GM23338 (cell line): ENCODE results near the gene USP50. TPM values are rescaled to one million over a fixed set of nuclear protein-coding genes. Genes with fewer than 3 reads are reported as not detected.

Experiments used
- ATAC-seq: fragments of 200-7000 bp; cut with Tn5 transposase; 3 replicates; pipeline ENCODE4 v1.9.1; 2020
- DNase-seq: peaks from one replicate; pipeline ENCODE4 v3.0.0-alpha.2; 2015; ENCODE audit warnings: low spot score
- H2AFZ ChIP-seq: fragments of 200-600 bp; sonication (generic); 2 replicates; pipeline ENCODE4 v1.8.0; 2016; ENCODE audit warnings: antibody characterized with exemption, mild to moderate bottlenecking, moderate library complexity
- H3F3A ChIP-seq: fragments of 200-600 bp; sonication (generic); replicated peaks from 2 replicates; pipeline ENCODE4 v1.8.0; 2017; ENCODE audit warnings: antibody characterized with exemption, mixed run types, low read depth
- H3K27ac ChIP-seq: fragments of 200-600 bp; sonication (generic); 2 replicates; pipeline ENCODE4 v1.6.1; 2016; ENCODE audit warnings: low read depth
- H3K27me3 ChIP-seq: fragments of 200-600 bp; sonication (generic); 2 replicates; pipeline ENCODE4 v1.8.0; 2016; ENCODE audit warnings: mild to moderate bottlenecking, mixed run types, moderate library complexity; ENCODE audit not compliant: insufficient read depth
- H3K36me3 ChIP-seq: fragments of 200-600 bp; sonication (generic); 2 replicates; pipeline ENCODE4 v1.8.0; 2016; ENCODE audit warnings: mild to moderate bottlenecking; ENCODE audit not compliant: insufficient read depth
- H3K4me1 ChIP-seq: fragments of 200-600 bp; sonication (generic); 2 replicates; pipeline ENCODE4 v1.8.0; 2016; ENCODE audit warnings: mild to moderate bottlenecking, moderate library complexity; ENCODE audit not compliant: insufficient read depth
- H3K4me2 ChIP-seq: fragments of 200-600 bp; sonication (generic); 2 replicates; pipeline ENCODE4 v1.7.1; 2017; ENCODE audit warnings: mixed run types
- H3K4me3 ChIP-seq: fragments of 200-600 bp; sonication (generic); 2 replicates; pipeline ENCODE4 v1.6.1; 2016; ENCODE audit warnings: mixed run types
- H3K79me2 ChIP-seq: fragments of 200-600 bp; sonication (generic); replicated peaks from 2 replicates; pipeline ENCODE4 v1.8.0; 2017; ENCODE audit warnings: mild to moderate bottlenecking; ENCODE audit not compliant: insufficient read depth
- H3K9me2 ChIP-seq: fragments of 200-600 bp; sonication (generic); 2 replicates; pipeline ENCODE4 v1.8.0; 2017; ENCODE audit not compliant: insufficient read depth
- H4K20me1 ChIP-seq: fragments of 200-600 bp; sonication (generic); replicated peaks from 2 replicates; pipeline ENCODE4 v1.8.0; 2017; ENCODE audit warnings: mild to moderate bottlenecking; ENCODE audit not compliant: insufficient read depth
- H3K27ac Mint-ChIP-seq: 2 replicates; pipeline ENCODE4 v1.8.0; 2020; ENCODE audit warnings: inconsistent platforms, mild to moderate bottlenecking, moderate library complexity, mixed read lengths
- H3K27me3 Mint-ChIP-seq: 3 replicates; pipeline ENCODE4 v1.8.0; 2022; ENCODE audit warnings: low read depth, mild to moderate bottlenecking, moderate library complexity, mixed read lengths, inconsistent platforms; ENCODE audit not compliant: insufficient read depth, poor library complexity
- H3K36me3 Mint-ChIP-seq: 3 replicates; pipeline ENCODE4 v1.8.0; 2021; ENCODE audit warnings: low read depth, mild to moderate bottlenecking, inconsistent platforms, moderate library complexity, mixed read lengths
- H3K4me1 Mint-ChIP-seq: 3 replicates; pipeline ENCODE4 v1.8.0; 2020; ENCODE audit warnings: mild to moderate bottlenecking, inconsistent platforms, mixed read lengths
- H3K4me3 Mint-ChIP-seq: 3 replicates; pipeline ENCODE4 v1.8.0; 2021; ENCODE audit warnings: moderate library complexity, mild to moderate bottlenecking, inconsistent platforms, mixed read lengths
- H3K9me3 Mint-ChIP-seq: 3 replicates; pipeline ENCODE4 v1.8.0; 2020; ENCODE audit warnings: moderate library complexity, mild to moderate bottlenecking, inconsistent platforms, mixed read lengths
- CREB1 ChIP-seq: fragments of 250-450 bp; sonication (Bioruptor Pico); IDR thresholded peaks from 2 replicates; pipeline ENCODE4 v1.5.0; 2020; ENCODE audit warnings: low read depth, mild to moderate bottlenecking, moderate library complexity
- EZH2 ChIP-seq: fragments of 200-600 bp; sonication (generic); IDR thresholded peaks from one replicate; pipeline ENCODE4 v1.8.0; 2017; ENCODE audit warnings: antibody characterized with exemption, mild to moderate bottlenecking, low read depth; ENCODE audit not compliant: unreplicated experiment
- EZH2phosphoT487 ChIP-seq: fragments of 200-600 bp; sonication (generic); IDR thresholded peaks from one replicate; pipeline ENCODE4 v1.8.1; 2018; ENCODE audit warnings: antibody characterized with exemption; ENCODE audit not compliant: unreplicated experiment
- JUNB ChIP-seq: IDR thresholded peaks from one replicate; pipeline ENCODE4 v1.6.1; 2016; ENCODE audit warnings: antibody characterized with exemption; ENCODE audit not compliant: unreplicated experiment
- NANOG ChIP-seq: IDR thresholded peaks from 2 replicates; pipeline ENCODE4 v1.6.1; 2016; ENCODE audit warnings: antibody characterized with exemption, borderline replicate concordance
- POLR2AphosphoS5 ChIP-seq: IDR thresholded peaks from 2 replicates; pipeline ENCODE4 v1.6.1; 2016; ENCODE audit warnings: antibody characterized with exemption, low read depth
- STAT1 ChIP-seq: IDR thresholded peaks from one replicate; pipeline ENCODE4 v1.6.1; 2016; ENCODE audit warnings: antibody characterized with exemption; ENCODE audit not compliant: unreplicated experiment
- ZNF114 ChIP-seq: fragments of 250-450 bp; sonication (Bioruptor Pico); IDR thresholded peaks from 2 replicates; pipeline ENCODE4 v1.5.0; 2020; ENCODE audit warnings: mild to moderate bottlenecking, moderate library complexity
- ZNF331 ChIP-seq: fragments of 250-450 bp; sonication (Bioruptor Pico); IDR thresholded peaks from 2 replicates; pipeline ENCODE4 v1.5.0; 2020; ENCODE audit warnings: low read depth, mild to moderate bottlenecking, moderate library complexity
- polyA plus RNA-seq: library from polyadenylated mRNA; unstranded; fragments of >200 nt; fragmentation: Nextera tagmentation; extraction: Ambion mirVana; gene quantifications from 2 replicates; pipeline ENCODE4 v1.2.1, GENCODE V29; 2016
- total RNA-seq: library from RNA; depleted of rRNA; stranded (reverse); fragments of >200 nt; shearing (Covaris generic); gene quantifications from 2 replicates; pipeline ENCODE4 v1.2.3, GENCODE V29; 2014
- TF ChIP-seq, protein P1 (sequence below): IDR thresholded peaks from one replicate; pipeline ENCODE4 v1.6.1; 2018; ENCODE audit warnings: antibody characterized with exemption; ENCODE audit not compliant: unreplicated experiment
- TF ChIP-seq, protein P2 (sequence below): IDR thresholded peaks from 2 replicates; pipeline ENCODE4 v1.6.1; 2016; ENCODE audit warnings: antibody characterized with exemption
- TF ChIP-seq, protein P3 (sequence below): fragments of 250-450 bp; sonication (Bioruptor Pico); IDR thresholded peaks from 2 replicates; pipeline ENCODE4 v1.5.0; 2020; ENCODE audit warnings: mild to moderate bottlenecking, moderate library complexity
- TF ChIP-seq, protein P4 (sequence below), 2 experiments: fragments of 200-600 bp in 1 of 2; sonication (generic) in 1 of 2; conservative IDR thresholded peaks; 2 replicates each; pipeline versions ENCODE4 v1.5.1 to v1.6.1; 2016 to 2017; ENCODE audit warnings: antibody characterized with exemption in 2 of 2, low read depth in 2 of 2, mild to moderate bottlenecking in 2 of 2, moderate library complexity in 1 of 2

USP50 gene
- total and polyA plus RNA-seq, 2 experiments from 2014 or later, result 6.3 TPM; not detected in 1

DNA sequence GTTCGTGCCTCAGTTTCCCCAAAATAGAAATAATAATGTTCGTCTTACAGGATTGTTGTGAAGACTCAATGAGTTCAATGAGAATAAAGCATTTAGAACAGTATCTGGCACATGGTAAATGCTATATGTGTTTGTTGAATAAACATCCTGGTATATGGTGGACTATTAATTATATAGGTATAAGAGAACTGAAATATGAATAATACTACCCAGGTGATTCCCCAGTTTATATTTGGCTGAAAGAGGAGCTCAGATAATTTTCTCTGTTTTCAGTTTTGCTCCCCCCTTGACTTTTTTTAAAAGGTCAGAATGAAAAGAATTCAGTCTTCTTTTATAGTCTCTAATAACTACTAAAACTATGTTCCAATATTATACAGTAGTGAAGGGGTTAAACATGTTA lies 75.4 kb downstream of the USP50 start:
- peaks cover 12% of the 10 kb centered on the region for H3K4me1 Mint-ChIP-seq
- ATAC-seq (no peak), DNase-seq (no peak)
- H3K27ac Mint-ChIP-seq, result no peak overlapping the region
- Histone ChIP-seq H3F3A (no peaks in the 10 kb centered on the region), H3K4me1 (peaks cover 12% of the 10 kb centered on the region), H3K27ac (no peak overlapping the region), H3K36me3 (peaks cover 3% of the 10 kb centered on the region; the same call in 1 of the 2 replicates), H3K4me2 (no peak overlapping the region), H3K9me2 (no peaks in the 10 kb centered on the region), H4K20me1 (no peaks in the 10 kb centered on the region), H2AFZ (no peak overlapping the region), H3K79me2 (no peaks in the 10 kb centered on the region; the same call in 1 of the 2 replicates), H3K4me3 (no peak overlapping the region), H3K27me3 (no peaks in the 10 kb centered on the region)
- peaks cover 16% of the 10 kb centered on the region; the same call in 2 of the 3 replicates for H3K36me3 Mint-ChIP-seq
- H3K9me3 Mint-ChIP-seq, result no peaks in the 10 kb centered on the region
- H3K4me3 Mint-ChIP-seq, result no peak overlapping the region
- TF ChIP-seq EZH2phosphoT487, result no peak
- TF ChIP-seq STAT1, result no peak
- TF ChIP-seq, protein P1, sequence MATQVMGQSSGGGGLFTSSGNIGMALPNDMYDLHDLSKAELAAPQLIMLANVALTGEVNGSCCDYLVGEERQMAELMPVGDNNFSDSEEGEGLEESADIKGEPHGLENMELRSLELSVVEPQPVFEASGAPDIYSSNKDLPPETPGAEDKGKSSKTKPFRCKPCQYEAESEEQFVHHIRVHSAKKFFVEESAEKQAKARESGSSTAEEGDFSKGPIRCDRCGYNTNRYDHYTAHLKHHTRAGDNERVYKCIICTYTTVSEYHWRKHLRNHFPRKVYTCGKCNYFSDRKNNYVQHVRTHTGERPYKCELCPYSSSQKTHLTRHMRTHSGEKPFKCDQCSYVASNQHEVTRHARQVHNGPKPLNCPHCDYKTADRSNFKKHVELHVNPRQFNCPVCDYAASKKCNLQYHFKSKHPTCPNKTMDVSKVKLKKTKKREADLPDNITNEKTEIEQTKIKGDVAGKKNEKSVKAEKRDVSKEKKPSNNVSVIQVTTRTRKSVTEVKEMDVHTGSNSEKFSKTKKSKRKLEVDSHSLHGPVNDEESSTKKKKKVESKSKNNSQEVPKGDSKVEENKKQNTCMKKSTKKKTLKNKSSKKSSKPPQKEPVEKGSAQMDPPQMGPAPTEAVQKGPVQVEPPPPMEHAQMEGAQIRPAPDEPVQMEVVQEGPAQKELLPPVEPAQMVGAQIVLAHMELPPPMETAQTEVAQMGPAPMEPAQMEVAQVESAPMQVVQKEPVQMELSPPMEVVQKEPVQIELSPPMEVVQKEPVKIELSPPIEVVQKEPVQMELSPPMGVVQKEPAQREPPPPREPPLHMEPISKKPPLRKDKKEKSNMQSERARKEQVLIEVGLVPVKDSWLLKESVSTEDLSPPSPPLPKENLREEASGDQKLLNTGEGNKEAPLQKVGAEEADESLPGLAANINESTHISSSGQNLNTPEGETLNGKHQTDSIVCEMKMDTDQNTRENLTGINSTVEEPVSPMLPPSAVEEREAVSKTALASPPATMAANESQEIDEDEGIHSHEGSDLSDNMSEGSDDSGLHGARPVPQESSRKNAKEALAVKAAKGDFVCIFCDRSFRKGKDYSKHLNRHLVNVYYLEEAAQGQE, result no peak
- TF ChIP-seq, protein P2, sequence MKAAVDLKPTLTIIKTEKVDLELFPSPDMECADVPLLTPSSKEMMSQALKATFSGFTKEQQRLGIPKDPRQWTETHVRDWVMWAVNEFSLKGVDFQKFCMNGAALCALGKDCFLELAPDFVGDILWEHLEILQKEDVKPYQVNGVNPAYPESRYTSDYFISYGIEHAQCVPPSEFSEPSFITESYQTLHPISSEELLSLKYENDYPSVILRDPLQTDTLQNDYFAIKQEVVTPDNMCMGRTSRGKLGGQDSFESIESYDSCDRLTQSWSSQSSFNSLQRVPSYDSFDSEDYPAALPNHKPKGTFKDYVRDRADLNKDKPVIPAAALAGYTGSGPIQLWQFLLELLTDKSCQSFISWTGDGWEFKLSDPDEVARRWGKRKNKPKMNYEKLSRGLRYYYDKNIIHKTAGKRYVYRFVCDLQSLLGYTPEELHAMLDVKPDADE, result no peak
- TF ChIP-seq JUNB, result no peak
- TF ChIP-seq CREB1 (CRISPR knock-in tag), result no peak
- TF ChIP-seq NANOG, result no peak
- TF ChIP-seq, protein P3, sequence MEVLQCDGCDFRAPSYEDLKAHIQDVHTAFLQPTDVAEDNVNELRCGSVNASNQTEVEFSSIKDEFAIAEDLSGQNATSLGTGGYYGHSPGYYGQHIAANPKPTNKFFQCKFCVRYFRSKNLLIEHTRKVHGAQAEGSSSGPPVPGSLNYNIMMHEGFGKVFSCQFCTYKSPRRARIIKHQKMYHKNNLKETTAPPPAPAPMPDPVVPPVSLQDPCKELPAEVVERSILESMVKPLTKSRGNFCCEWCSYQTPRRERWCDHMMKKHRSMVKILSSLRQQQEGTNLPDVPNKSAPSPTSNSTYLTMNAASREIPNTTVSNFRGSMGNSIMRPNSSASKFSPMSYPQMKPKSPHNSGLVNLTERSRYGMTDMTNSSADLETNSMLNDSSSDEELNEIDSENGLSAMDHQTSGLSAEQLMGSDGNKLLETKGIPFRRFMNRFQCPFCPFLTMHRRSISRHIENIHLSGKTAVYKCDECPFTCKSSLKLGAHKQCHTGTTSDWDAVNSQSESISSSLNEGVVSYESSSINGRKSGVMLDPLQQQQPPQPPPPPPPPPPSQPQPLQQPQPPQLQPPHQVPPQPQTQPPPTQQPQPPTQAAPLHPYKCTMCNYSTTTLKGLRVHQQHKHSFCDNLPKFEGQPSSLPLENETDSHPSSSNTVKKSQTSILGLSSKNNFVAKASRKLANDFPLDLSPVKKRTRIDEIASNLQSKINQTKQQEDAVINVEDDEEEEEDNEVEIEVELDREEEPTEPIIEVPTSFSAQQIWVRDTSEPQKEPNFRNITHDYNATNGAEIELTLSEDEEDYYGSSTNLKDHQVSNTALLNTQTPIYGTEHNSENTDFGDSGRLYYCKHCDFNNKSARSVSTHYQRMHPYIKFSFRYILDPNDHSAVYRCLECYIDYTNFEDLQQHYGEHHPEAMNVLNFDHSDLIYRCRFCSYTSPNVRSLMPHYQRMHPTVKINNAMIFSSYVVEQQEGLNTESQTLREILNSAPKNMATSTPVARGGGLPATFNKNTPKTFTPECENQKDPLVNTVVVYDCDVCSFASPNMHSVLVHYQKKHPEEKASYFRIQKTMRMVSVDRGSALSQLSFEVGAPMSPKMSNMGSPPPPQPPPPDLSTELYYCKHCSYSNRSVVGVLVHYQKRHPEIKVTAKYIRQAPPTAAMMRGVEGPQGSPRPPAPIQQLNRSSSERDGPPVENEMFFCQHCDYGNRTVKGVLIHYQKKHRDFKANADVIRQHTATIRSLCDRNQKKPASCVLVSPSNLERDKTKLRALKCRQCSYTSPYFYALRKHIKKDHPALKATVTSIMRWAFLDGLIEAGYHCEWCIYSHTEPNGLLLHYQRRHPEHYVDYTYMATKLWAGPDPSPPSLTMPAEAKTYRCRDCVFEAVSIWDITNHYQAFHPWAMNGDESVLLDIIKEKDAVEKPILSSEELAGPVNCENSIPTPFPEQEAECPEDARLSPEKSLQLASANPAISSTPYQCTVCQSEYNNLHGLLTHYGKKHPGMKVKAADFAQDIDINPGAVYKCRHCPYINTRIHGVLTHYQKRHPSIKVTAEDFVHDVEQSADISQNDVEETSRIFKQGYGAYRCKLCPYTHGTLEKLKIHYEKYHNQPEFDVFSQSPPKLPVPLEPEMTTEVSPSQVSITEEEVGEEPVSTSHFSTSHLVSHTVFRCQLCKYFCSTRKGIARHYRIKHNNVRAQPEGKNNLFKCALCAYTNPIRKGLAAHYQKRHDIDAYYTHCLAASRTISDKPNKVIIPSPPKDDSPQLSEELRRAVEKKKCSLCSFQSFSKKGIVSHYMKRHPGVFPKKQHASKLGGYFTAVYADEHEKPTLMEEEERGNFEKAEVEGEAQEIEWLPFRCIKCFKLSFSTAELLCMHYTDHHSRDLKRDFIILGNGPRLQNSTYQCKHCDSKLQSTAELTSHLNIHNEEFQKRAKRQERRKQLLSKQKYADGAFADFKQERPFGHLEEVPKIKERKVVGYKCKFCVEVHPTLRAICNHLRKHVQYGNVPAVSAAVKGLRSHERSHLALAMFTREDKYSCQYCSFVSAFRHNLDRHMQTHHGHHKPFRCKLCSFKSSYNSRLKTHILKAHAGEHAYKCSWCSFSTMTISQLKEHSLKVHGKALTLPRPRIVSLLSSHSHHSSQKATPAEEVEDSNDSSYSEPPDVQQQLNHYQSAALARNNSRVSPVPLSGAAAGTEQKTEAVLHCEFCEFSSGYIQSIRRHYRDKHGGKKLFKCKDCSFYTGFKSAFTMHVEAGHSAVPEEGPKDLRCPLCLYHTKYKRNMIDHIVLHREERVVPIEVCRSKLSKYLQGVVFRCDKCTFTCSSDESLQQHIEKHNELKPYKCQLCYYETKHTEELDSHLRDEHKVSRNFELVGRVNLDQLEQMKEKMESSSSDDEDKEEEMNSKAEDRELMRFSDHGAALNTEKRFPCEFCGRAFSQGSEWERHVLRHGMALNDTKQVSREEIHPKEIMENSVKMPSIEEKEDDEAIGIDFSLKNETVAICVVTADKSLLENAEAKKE, result no peak
- no peak for TF ChIP-seq POLR2AphosphoS5
- TF ChIP-seq, protein P4, sequence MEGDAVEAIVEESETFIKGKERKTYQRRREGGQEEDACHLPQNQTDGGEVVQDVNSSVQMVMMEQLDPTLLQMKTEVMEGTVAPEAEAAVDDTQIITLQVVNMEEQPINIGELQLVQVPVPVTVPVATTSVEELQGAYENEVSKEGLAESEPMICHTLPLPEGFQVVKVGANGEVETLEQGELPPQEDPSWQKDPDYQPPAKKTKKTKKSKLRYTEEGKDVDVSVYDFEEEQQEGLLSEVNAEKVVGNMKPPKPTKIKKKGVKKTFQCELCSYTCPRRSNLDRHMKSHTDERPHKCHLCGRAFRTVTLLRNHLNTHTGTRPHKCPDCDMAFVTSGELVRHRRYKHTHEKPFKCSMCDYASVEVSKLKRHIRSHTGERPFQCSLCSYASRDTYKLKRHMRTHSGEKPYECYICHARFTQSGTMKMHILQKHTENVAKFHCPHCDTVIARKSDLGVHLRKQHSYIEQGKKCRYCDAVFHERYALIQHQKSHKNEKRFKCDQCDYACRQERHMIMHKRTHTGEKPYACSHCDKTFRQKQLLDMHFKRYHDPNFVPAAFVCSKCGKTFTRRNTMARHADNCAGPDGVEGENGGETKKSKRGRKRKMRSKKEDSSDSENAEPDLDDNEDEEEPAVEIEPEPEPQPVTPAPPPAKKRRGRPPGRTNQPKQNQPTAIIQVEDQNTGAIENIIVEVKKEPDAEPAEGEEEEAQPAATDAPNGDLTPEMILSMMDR (conservative IDR thresholded peaks at IDR 0.05; ENCODE audit: low read depth in 2 of 2), result no peak
- no peak for TF ChIP-seq EZH2
- TF ChIP-seq ZNF114 (CRISPR knock-in tag), result no peak
- TF ChIP-seq ZNF331 (CRISPR knock-in tag), result no peak
- H3K27me3 Mint-ChIP-seq, result peaks cover 3% of the 10 kb centered on the region
